Measurements from ENCODE around the gene UBA3.

UBA3 gene

DNA sequence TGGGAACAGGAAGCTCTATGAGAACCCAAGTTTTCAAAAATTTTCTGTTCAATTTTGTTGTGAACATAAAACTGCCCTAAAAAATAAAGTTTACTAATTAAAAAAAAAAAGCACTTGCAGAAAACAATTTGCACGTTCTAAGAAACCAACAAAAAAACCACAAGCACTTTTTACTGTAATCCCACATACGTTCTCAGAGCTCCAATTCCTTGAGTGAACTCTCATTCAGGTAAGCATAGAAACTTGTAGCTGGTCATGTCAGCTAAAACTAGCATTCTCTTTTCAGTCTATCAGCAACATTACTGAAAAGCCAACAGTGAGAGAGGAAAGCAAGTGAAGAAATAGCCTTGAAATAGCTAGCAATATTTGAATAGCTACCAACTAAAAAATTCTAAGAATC is 16.5 kb downstream of the UBA3 start:
- DNase-seq (ENCODE audit: insufficient read length, low spot score) (no peak), FAIRE-seq (no peak)
- TF ChIP-seq TAF1 (IDR thresholded peaks at IDR 0.05; ENCODE audit: low read depth, low read length) (no peak), POLR2A (IDR thresholded peaks at IDR 0.05; ENCODE audit: low read depth, low read length) (no peak), PAX5 (IDR thresholded peaks at IDR 0.05; ENCODE audit: insufficient read depth, low read length, severe bottlenecking) (no peak), POLR2AphosphoS5 (IDR thresholded peaks at IDR 0.05; ENCODE audit: low read depth, low read length) (no peak), POU2F2 (IDR thresholded peaks at IDR 0.05; ENCODE audit: low read depth, low read length) (no peak)

DNA sequence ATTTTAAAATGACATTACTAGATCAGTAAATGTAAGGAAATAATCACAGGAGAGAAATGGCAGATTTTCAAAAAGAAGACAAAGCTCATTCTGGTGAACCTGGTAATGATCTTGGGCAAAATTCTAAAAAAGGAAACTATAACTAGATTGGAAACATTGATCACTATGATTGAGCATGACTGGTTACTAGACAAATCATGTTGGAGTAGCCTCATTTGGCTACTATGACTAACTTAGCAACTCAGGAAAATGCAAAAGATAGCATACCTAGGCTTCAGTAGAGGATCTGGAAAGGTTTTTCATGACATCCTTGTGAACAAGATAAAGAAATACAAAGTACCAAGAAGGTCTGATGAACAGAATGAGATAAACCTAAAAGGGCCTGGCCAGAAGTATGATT is 20.5 kb downstream of the UBA3 start:
- TF ChIP-seq POLR2AphosphoS5 (IDR thresholded peaks at IDR 0.05; ENCODE audit: low read depth, low read length) (no peak), SPI1 (IDR thresholded peaks at IDR 0.05; ENCODE audit: low read depth, low read length) (no peak), POLR2A (IDR thresholded peaks at IDR 0.05; ENCODE audit: low read depth, low read length) (no peak), PAX5 (IDR thresholded peaks at IDR 0.05; ENCODE audit: insufficient read depth, low read length, severe bottlenecking) (no peak), TAF1 (IDR thresholded peaks at IDR 0.05; ENCODE audit: low read depth, low read length) (no peak)
- FAIRE-seq (no peak), DNase-seq (ENCODE audit: insufficient read length, low spot score) (no peak)

DNA sequence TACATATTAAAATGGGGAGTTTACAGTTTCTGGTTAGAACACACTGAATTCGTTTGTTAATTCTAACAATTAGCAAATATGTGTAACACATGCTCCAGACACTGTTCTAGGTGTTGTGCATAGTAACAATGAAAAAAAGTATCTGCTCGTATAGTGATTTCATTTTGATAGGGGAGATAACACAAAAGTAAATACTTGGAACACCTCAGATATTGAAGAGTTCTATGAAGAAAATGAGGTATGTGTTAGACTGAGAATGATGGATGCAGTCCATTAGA is 21.3 kb downstream of the UBA3 start:
- DNase-seq (ENCODE audit: insufficient read length, low spot score) (no peak), FAIRE-seq (no peak)
- TF ChIP-seq SPI1 (IDR thresholded peaks at IDR 0.05; ENCODE audit: low read depth, low read length) (no peak), POLR2AphosphoS5 (IDR thresholded peaks at IDR 0.05; ENCODE audit: low read depth, low read length) (no peak), PAX5 (IDR thresholded peaks at IDR 0.05; ENCODE audit: insufficient read depth, low read length, severe bottlenecking) (no peak), POU2F2 (IDR thresholded peaks at IDR 0.05; ENCODE audit: low read depth, low read length) (no peak), POLR2A (IDR thresholded peaks at IDR 0.05; ENCODE audit: low read depth, low read length) (no peak), TAF1 (IDR thresholded peaks at IDR 0.05; ENCODE audit: low read depth, low read length) (no peak)

DNA sequence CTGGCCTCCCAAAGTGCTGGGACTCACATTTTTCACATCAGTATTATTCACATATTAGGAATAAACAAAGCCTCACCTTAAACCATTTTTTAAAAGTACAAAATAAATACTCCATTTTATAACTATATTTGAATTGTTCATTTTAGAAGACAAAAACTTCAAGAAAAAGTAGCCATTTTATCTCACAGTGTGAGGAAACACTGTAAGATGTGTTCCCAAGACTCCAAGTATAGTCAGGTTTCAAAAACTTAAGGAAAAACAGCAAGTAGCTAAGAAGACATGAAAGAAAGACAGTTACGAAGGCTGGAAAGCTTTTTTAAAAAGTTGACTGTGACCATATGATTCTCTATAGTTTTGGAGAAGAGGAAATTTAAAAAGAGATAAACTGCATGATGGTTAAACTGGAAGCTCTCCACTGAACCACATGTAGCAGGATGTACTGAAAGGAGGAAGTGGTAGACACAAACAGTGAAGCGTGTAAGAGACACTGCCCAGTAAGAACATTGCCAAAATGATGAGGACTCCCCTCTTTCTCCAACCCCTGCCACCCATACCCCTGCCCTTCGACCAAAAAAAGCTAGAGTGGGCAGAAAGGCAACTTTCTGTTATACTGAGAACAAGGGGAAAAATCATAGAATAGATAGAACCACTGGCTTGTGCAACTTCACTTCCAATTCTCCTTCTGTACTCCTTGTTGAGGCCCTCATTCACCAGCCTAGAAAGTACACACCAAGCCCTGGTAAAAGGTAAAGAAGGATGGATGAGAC is 21.8 kb downstream of the UBA3 start:
- no peak for DNase-seq (ENCODE audit: insufficient read length, low spot score)
- FAIRE-seq, result peak; percentile 88
- TF ChIP-seq POU2F2 (IDR thresholded peaks at IDR 0.05; ENCODE audit: low read depth, low read length) (no peak), SPI1 (IDR thresholded peaks at IDR 0.05; ENCODE audit: low read depth, low read length) (peak; percentile 96)

GRCh38 chr3:69052472-69052898 is 27.7 kb downstream of the UBA3 start:
- DNase-seq (ENCODE audit: insufficient read length, low spot score) (no peak), FAIRE-seq (no peak)
- no peak for TF ChIP-seq POLR2A (IDR thresholded peaks at IDR 0.05; ENCODE audit: low read depth, low read length)
- TF ChIP-seq SPI1 (IDR thresholded peaks at IDR 0.05; ENCODE audit: low read depth, low read length), result no peak
- TF ChIP-seq POLR2AphosphoS5 (IDR thresholded peaks at IDR 0.05; ENCODE audit: low read depth, low read length), result no peak
- no peak for TF ChIP-seq TAF1 (IDR thresholded peaks at IDR 0.05; ENCODE audit: low read depth, low read length)
- no peak for TF ChIP-seq PAX5 (IDR thresholded peaks at IDR 0.05; ENCODE audit: insufficient read depth, low read length, severe bottlenecking)
- TF ChIP-seq POU2F2 (IDR thresholded peaks at IDR 0.05; ENCODE audit: low read depth, low read length), result no peak

- FAIRE-seq (peak; percentile 100), DNase-seq (ENCODE audit: insufficient read length, low spot score) (peak; percentile 61)
- TF ChIP-seq POLR2AphosphoS5 (IDR thresholded peaks at IDR 0.05; ENCODE audit: low read depth, low read length) (peak; percentile 69), SPI1 (IDR thresholded peaks at IDR 0.05; ENCODE audit: low read depth, low read length) (no peak), POLR2A (IDR thresholded peaks at IDR 0.05; ENCODE audit: low read depth, low read length) (peak; percentile 71), PAX5 (IDR thresholded peaks at IDR 0.05; ENCODE audit: insufficient read depth, low read length, severe bottlenecking) (peak; percentile 79), TAF1 (IDR thresholded peaks at IDR 0.05; ENCODE audit: low read depth, low read length) (peak; percentile 48; the same call in 1 of the 2 replicates), POU2F2 (IDR thresholded peaks at IDR 0.05; ENCODE audit: low read depth, low read length) (peak; percentile 43; the same call in 1 of the 2 replicates)
These were observed 28.3 kb downstream of the UBA3 start, which contains the start of gene TMF1 for GRCh38 chr3:69051756-69052471. Gene TMF1 (minus strand): TSS chr3:69052333. CDS start chr3:69052086, 247 bp downstream.

DNA sequence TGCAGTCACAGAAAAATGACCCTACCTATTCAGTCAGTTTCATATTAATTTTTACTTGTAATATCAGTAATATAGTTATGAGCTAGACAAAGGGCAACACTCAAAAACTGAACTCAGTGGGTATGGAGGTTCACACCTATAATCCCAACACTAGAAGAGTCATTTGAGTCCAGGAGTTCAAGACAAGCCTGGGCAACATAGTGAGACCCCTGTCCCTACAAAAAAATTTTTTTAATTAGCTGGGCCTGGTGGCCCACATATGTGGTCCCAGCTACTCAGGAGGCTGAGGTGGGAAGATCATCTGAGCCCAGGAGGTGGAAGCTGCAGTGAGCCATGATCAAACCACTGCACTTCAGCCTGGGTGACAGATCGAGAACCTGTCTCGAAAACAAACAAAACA is 31.2 kb downstream of the UBA3 start:
- TF ChIP-seq POLR2AphosphoS5 (IDR thresholded peaks at IDR 0.05; ENCODE audit: low read depth, low read length), result no peak
- no peak for TF ChIP-seq TAF1 (IDR thresholded peaks at IDR 0.05; ENCODE audit: low read depth, low read length)
- TF ChIP-seq SPI1 (IDR thresholded peaks at IDR 0.05; ENCODE audit: low read depth, low read length), result no peak
- FAIRE-seq (no peak), DNase-seq (ENCODE audit: insufficient read length, low spot score) (no peak)

DNA sequence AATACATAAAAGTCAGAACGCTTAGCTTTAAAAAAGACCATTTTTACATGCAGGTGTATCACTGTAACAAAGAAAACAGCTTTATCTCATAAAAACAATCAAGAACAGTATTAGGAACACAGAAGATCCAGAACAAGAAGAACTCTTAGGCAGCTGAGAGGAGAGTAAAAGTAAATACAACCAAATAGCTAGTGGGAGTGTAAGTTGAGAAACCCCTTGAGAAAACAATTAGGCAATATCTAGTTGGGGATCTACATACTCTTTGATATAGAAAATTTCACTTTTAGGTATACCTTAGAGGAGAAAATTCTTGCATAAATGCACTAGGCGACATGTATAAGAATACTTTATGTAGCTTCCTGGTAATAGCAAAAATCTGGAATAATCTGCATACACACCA is 35.6 kb downstream of the UBA3 start:
- FAIRE-seq (no peak), DNase-seq (ENCODE audit: insufficient read length, low spot score) (no peak)
- TF ChIP-seq POU2F2 (IDR thresholded peaks at IDR 0.05; ENCODE audit: low read depth, low read length), result no peak
- TF ChIP-seq PAX5 (IDR thresholded peaks at IDR 0.05; ENCODE audit: insufficient read depth, low read length, severe bottlenecking), result no peak
- TF ChIP-seq TAF1 (IDR thresholded peaks at IDR 0.05; ENCODE audit: low read depth, low read length), result no peak

GRCh38 chr3:69033470-69033869 is 46.7 kb downstream of the UBA3 start:
- DNase-seq (ENCODE audit: insufficient read length, low spot score), result no peak
- TF ChIP-seq SPI1 (IDR thresholded peaks at IDR 0.05; ENCODE audit: low read depth, low read length) (0 out of 2 replicates have a peak, but pooled peaks have one; percentile 5), POLR2AphosphoS5 (IDR thresholded peaks at IDR 0.05; ENCODE audit: low read depth, low read length) (no peak)
- FAIRE-seq, result no peak

- TF ChIP-seq POLR2A (IDR thresholded peaks at IDR 0.05; ENCODE audit: low read depth, low read length) (no peak), TAF1 (IDR thresholded peaks at IDR 0.05; ENCODE audit: low read depth, low read length) (no peak), POLR2AphosphoS5 (IDR thresholded peaks at IDR 0.05; ENCODE audit: low read depth, low read length) (no peak), SPI1 (IDR thresholded peaks at IDR 0.05; ENCODE audit: low read depth, low read length) (no peak), POU2F2 (IDR thresholded peaks at IDR 0.05; ENCODE audit: low read depth, low read length) (no peak), PAX5 (IDR thresholded peaks at IDR 0.05; ENCODE audit: insufficient read depth, low read length, severe bottlenecking) (no peak)
- no peak for DNase-seq (ENCODE audit: insufficient read length, low spot score)
- no peak for FAIRE-seq
These were observed 47.4 kb downstream of the UBA3 start for GRCh38 chr3:69032737-69033136.
